Ovary (tissue), 9 donors: ENCODE data around the gene TNNT2. TPM values are rescaled to one million over a fixed set of nuclear protein-coding genes. Genes with fewer than 3 reads are reported as not detected.

Experiments
- DNase-seq, 5 donors: peaks; one replicate each; pipeline ENCODE4 v3.0.0-alpha.2; 2019 to 2020
- H3K27ac ChIP-seq, 2 donors: fragments of 200-600 bp; one replicate each; pipeline versions ENCODE4 v1.5.1 to v1.8.0; 2019 to 2022
- H3K27me3 ChIP-seq: fragments of 200-600 bp; one replicate; pipeline ENCODE4 v1.8.0; 2022
- H3K36me3 ChIP-seq: fragments of 200-600 bp; sonication (generic); one replicate; pipeline ENCODE4 v1.5.1; 2019
- H3K4me1 ChIP-seq: one replicate; pipeline ENCODE4 v1.8.1; 2013; ENCODE audit warnings: mild to moderate bottlenecking, moderate library complexity; ENCODE audit not compliant: insufficient read depth
- H3K4me3 ChIP-seq: fragments of 200-600 bp; sonication (generic); one replicate; pipeline ENCODE4 v1.5.1; 2017
- H3K9me3 ChIP-seq, 2 donors: fragments of 200-600 bp in 1 of 2; sonication (generic) in 1 of 2; one replicate each; pipeline versions ENCODE4 v1.5.1 to v1.8.1; 2013 to 2019; ENCODE audit warnings: mild to moderate bottlenecking in 1 of 2, moderate library complexity in 1 of 2
- EP300 ChIP-seq: sonication (generic); formaldehyde crosslinking; IDR thresholded peaks from one replicate; pipeline ENCODE4 v1.6.1; 2017; ENCODE audit warnings: antibody characterized with exemption
- POLR2A ChIP-seq: fragments of 450-650 bp; IDR thresholded peaks from one replicate; pipeline ENCODE4 v1.6.1; 2017; ENCODE audit warnings: antibody characterized with exemption, mild to moderate bottlenecking, moderate library complexity
- WGBS, 3 donors: extraction: QIAGEN DNeasy Blood & Tissue Kit in 1 of 3; methylation state at CpG; one replicate each; pipeline versions ENCODE4 v1.1.5 to v1.1.7; 2013 to 2017; 5-methylcytosine and 5-hydroxymethylcytosine counted together
- intact Hi-C, 4 donors: fragments of 100-400 bp; cut with DNase I; formaldehyde crosslinking; loops; one replicate each; pipeline versions ENCODE4 v1.11.0 to v1.15.1; 2022 to 2023
- polyA plus RNA-seq, 2 donors: library from polyadenylated mRNA; stranded (reverse); fragments of 200-250 nt in 1 of 2; fragments of 350-450 nt in 1 of 2; fragmentation: Illumina TruSeq in 1 of 2; extraction: RNeasy Lipid Tissue Mini Kit (QIAGEN cat#74804) in 1 of 2; gene quantifications; one replicate each; pipeline ENCODE4 v1.2.3, GENCODE V29; 2013 to 2014
- total RNA-seq, 7 donors: library from RNA; depleted of rRNA in 2 of 7; stranded (reverse); fragments of >200 nt in 2 of 7; fragmentation: NEBNext Ultra II Directional in 3 of 7; extraction: Animal tissue kit (Norgen Biotek cat#: 25700) in 3 of 7; gene quantifications; one replicate each; pipeline versions ENCODE4 v1.1.0 to v1.2.4, GENCODE V29; 2016 to 2023
- TF ChIP-seq, protein P1 (sequence below), 3 donors: fragments of 450-650 bp in 2 of 3; fragments of 200-600 bp in 1 of 3; IDR thresholded peaks; one replicate each; pipeline versions ENCODE4 v1.5.1 to v1.8.0; 2016 to 2022; ENCODE audit warnings: antibody characterized with exemption in 3 of 3, mild to moderate bottlenecking in 1 of 3
- donor health status: DM: no; HTN: no; CAD: no; lungs with moderate emphysema.
- donor health status: DM: no; HTN: no; CAD: no.
- donor health status: Bipolar disorder and iron deficiency.
- donor health status: DM: yes; HTN: yes; CAD: no.
- donor health status: DM: no; HTN: no; CAD: no.
- donor health status: DM: yes; HTN: yes; CAD: no.

Gene TNNT2
- total and polyA plus RNA-seq, 9 donors: 0.11 to 2.8 (median 1.1) TPM; not detected in 1

GRCh38 chr1:201357636-201358348, 19.7 kb downstream of the TNNT2 start:
- DNase-seq: no peak
- 81 to 87% (median 82%) methylated on average over 9 to 10 of the region's 10 CpGs for WGBS, 3 donors
- H3K9me3 ChIP-seq: no peaks in the 10 kb centered on the region
- no peak overlapping the region for H3K4me3 ChIP-seq
- TF ChIP-seq, protein P1, sequence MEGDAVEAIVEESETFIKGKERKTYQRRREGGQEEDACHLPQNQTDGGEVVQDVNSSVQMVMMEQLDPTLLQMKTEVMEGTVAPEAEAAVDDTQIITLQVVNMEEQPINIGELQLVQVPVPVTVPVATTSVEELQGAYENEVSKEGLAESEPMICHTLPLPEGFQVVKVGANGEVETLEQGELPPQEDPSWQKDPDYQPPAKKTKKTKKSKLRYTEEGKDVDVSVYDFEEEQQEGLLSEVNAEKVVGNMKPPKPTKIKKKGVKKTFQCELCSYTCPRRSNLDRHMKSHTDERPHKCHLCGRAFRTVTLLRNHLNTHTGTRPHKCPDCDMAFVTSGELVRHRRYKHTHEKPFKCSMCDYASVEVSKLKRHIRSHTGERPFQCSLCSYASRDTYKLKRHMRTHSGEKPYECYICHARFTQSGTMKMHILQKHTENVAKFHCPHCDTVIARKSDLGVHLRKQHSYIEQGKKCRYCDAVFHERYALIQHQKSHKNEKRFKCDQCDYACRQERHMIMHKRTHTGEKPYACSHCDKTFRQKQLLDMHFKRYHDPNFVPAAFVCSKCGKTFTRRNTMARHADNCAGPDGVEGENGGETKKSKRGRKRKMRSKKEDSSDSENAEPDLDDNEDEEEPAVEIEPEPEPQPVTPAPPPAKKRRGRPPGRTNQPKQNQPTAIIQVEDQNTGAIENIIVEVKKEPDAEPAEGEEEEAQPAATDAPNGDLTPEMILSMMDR (IDR thresholded peaks at IDR 0.05): no peak
- TF ChIP-seq EP300 (no peak), POLR2A (no peak)
- H3K27ac ChIP-seq: no peak overlapping the region
- intact Hi-C loops: no loop called here
- no peaks in the 10 kb centered on the region for H3K4me1 ChIP-seq
- H3K36me3 ChIP-seq: no peaks in the 10 kb centered on the region
- H3K27me3 ChIP-seq: no peaks in the 10 kb centered on the region

- H3K4me1 ChIP-seq: no peaks in the 10 kb centered on the region
- TF ChIP-seq EP300: no peak
- TF ChIP-seq, protein P1 (IDR thresholded peaks at IDR 0.05): no peak
- no peak for TF ChIP-seq POLR2A
- H3K9me3 ChIP-seq: no peaks in the 10 kb centered on the region
- H3K27ac ChIP-seq: no peak overlapping the region
- intact Hi-C loops: no loop called here
- 92 to 98% (median 95%) methylated on average over 8 of the region's 8 CpGs for WGBS, 3 donors
- no peak overlapping the region for H3K4me3 ChIP-seq
- DNase-seq: no peak
- H3K36me3 ChIP-seq: no peaks in the 10 kb centered on the region
- H3K27me3 ChIP-seq: no peaks in the 10 kb centered on the region
Measured at GRCh38 chr1:201357211-201357610, 20.3 kb downstream of the TNNT2 start.

DNA sequence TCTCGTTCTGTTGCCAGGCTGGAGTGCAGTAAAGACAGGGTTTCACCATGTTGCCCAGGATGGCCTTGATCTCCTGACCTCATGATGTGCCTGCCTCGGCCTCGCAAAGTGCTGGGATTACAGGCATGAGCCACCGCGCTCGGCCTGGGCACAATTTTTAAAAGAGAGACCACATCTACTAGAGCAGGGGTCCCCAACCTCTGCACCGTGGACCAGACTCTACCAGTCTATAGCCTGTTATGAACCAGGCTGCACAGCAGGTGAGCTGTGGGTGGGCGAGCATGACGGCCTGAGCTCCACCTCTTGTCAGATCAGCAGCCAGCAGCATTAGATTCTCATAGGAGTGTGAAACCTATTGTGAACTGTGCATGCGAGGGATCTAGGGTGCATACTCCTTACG, 20.8 kb downstream of the TNNT2 start:
- Histone ChIP-seq H3K27me3 (no peaks in the 10 kb centered on the region), H3K4me3 (no peak overlapping the region), H3K36me3 (no peaks in the 10 kb centered on the region), H3K9me3 (no peaks in the 10 kb centered on the region), H3K4me1 (no peaks in the 10 kb centered on the region), H3K27ac (no peak overlapping the region)
- intact Hi-C loops: no loop called here
- WGBS, 3 donors: 81 to 85% (median 84%) methylated on average over 11 of the region's 11 CpGs
- no peak for DNase-seq
- TF ChIP-seq POLR2A (no peak), EP300 (no peak)
- TF ChIP-seq, protein P1 (IDR thresholded peaks at IDR 0.05): no peak

GRCh38 chr1:201356236-201356635, 21.2 kb downstream of the TNNT2 start:
- Histone ChIP-seq H3K4me3 (no peak overlapping the region), H3K27ac (no peak overlapping the region), H3K4me1 (no peaks in the 10 kb centered on the region), H3K36me3 (no peaks in the 10 kb centered on the region), H3K9me3 (no peaks in the 10 kb centered on the region), H3K27me3 (no peaks in the 10 kb centered on the region)
- TF ChIP-seq POLR2A: no peak
- WGBS, 3 donors: 89 to 95% (median 89%) methylated on average over 5 of the region's 5 CpGs
- no peak for DNase-seq
- intact Hi-C loops: no loop called here

- no peak for DNase-seq
- Histone ChIP-seq H3K27me3 (no peaks in the 10 kb centered on the region), H3K27ac (no peak overlapping the region), H3K4me1 (no peaks in the 10 kb centered on the region), H3K9me3 (no peaks in the 10 kb centered on the region), H3K4me3 (no peak overlapping the region), H3K36me3 (no peaks in the 10 kb centered on the region)
- 84 to 87% (median 86%) methylated on average over 7 of the region's 7 CpGs for WGBS, 3 donors
- no peak for TF ChIP-seq POLR2A
- no peak for TF ChIP-seq EP300
- TF ChIP-seq, protein P1 (IDR thresholded peaks at IDR 0.05): no peak
- intact Hi-C loops: no loop called here
Measured at GRCh38 chr1:201355471-201355870, 22.0 kb downstream of the TNNT2 start.
